ENCODE measurements around the gene MYO9A. TPM values are rescaled to one million over a fixed set of nuclear protein-coding genes. Genes with fewer than 3 reads are reported as not detected.

The MYO9A gene
- total and polyA plus RNA-seq, 10 of the 15 experiments (the other 5 are each of a cell fraction or from before 2014, with no cell fraction given): 3.3 to 25.3 (median 12.2) TPM

GRCh38 chr15:72118017-72118978 lies at the start of gene MYO9A, which contains the start of gene SENP8 (continued):
- TF ChIP-seq RAD21 (IDR thresholded peaks at IDR 0.05; ENCODE audit: insufficient read depth, low read depth, low read length) (no peak), CHD1 (IDR thresholded peaks at IDR 0.05; ENCODE audit: low read depth, low read length) (peak; percentile 53; the same call in 1 of the 2 replicates), ZBTB11 (CRISPR knock-in tag; IDR thresholded peaks at IDR 0.05) (no peak), EED (IDR thresholded peaks at IDR 0.05; ENCODE audit: low read depth) (no peak), BRCA1 (IDR thresholded peaks at IDR 0.05; ENCODE audit: low read depth, low read length) (no peak), CREB1 (IDR thresholded peaks at IDR 0.05; ENCODE audit: low read depth) (no peak; the same call in 1 of the 2 replicates), MYB (IDR thresholded peaks at IDR 0.05; ENCODE audit: borderline replicate concordance, low read depth, low read length) (no peak), MTA3 (IDR thresholded peaks at IDR 0.05; ENCODE audit: borderline replicate concordance, low read length) (no peak), STAT1 (conservative IDR thresholded peaks at IDR 0.05) (no peak), HDAC6 (IDR thresholded peaks at IDR 0.05; ENCODE audit: unreplicated experiment) (no peak), JUNB (IDR thresholded peaks at IDR 0.05) (no peak), JUND (IDR thresholded peaks at IDR 0.05; ENCODE audit: low read depth, low read length) (no peak), CEBPZ (IDR thresholded peaks at IDR 0.05; ENCODE audit: low read depth, low read length) (no peak), POLR2AphosphoS2 (IDR thresholded peaks at IDR 0.05; ENCODE audit: low read depth, low read length) (peak; percentile 54; the same call in 1 of the 2 replicates), HDAC2 (IDR thresholded peaks at IDR 0.05) (no peak), EP300 (IDR thresholded peaks at IDR 0.05; ENCODE audit: borderline replicate concordance in 1 of 2, control insufficient read depth in 1 of 2, low read depth in 2 of 2, low read length in 2 of 2) (0 out of 4 replicates have a peak, but pooled peaks of 1 of the 2 experiments have one; percentile 5), ESRRA (IDR thresholded peaks at IDR 0.05; ENCODE audit: low read length) (no peak), ETV6 (conservative IDR thresholded peaks at IDR 0.05 in 1 of 2, IDR thresholded peaks at IDR 0.05 in 1 of 2; ENCODE audit: borderline replicate concordance in 1 of 2, low read depth in 1 of 2) (no peak), TAF1 (IDR thresholded peaks at IDR 0.05; ENCODE audit: borderline replicate concordance, low read depth, low read length) (peak; percentile 64; the same call in 1 of the 2 replicates), ZZZ3 (IDR thresholded peaks at IDR 0.05; ENCODE audit: control insufficient read depth, insufficient read length, low read depth) (no peak), RELA (IDR thresholded peaks at IDR 0.05; ENCODE audit: borderline replicate concordance, partially characterized antibody) (peak; percentile 64), PKNOX1 (IDR thresholded peaks at IDR 0.05) (peak; percentile 50; the same call in 1 of the 2 replicates)

Measured in GM12878 (cell line).